Tongue (tissue), 2 donors: ENCODE measurements around the gene SYNDIG1. TPM values are rescaled to one million over a fixed set of nuclear protein-coding genes. Genes with fewer than 3 reads are reported as not detected.

Experiments used
- DNase-seq: peaks from one replicate; pipeline ENCODE4 v3.0.0-alpha.2; 2015
- total RNA-seq: library from RNA; depleted of rRNA; stranded (reverse); fragments of >200 nt; gene quantifications from one replicate; pipeline ENCODE4 v1.2.3, GENCODE V29; 2014

The SYNDIG1 gene
- 8.6 TPM for total RNA-seq

GRCh38 chr20:24469116-24469893 is at the start of gene SYNDIG1:
SYNDIG1 (plus strand) TSS chr20:24469629; CDS start chr20:24543098, 73,469 bp downstream.
- peak; percentile 70 for DNase-seq

- DNase-seq, result no peak
Measured at GRCh38 chr20:24419786-24420185, 49.6 kb upstream of the SYNDIG1 start.

DNA sequence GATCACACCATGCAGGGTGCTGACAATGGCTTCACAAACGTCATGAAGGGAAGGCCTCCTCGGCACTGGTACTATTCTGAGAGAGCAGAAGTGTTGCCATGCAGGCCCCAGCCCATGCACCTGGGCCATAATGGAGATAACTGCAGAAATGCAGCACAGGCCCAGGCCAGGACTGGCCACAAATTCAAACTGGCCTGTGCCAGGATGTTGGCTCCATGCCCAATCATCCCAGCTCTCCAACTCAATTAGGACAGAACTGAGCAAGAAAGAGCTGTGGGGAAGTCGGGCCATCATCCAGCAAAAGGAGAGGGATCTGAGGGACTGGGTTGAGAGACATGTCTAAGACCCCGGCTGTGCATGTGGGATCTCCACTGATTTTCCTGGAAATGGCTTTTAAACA is 48.9 kb upstream of the SYNDIG1 start:
- DNase-seq, result no peak

DNA sequence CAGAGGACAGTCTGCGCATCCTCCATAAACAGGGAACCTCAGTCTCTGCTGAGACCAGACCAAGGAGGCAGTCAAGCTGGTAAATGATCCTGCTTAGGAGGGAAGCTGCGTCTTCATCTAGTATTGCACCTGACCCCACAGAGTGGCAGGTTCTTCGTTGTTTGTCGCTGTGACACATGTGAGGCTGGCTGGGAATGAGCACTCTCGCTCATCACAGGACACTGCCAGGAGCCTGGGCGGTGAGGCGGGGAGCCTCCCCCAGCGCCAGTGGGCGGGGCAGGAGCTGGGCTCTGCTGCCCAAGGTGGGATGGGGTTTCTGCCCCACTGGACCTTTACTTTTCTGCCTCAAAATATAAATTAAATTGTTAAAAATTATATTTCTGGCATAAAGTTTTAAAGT is 48.4 kb upstream of the SYNDIG1 start:
- no peak for DNase-seq

DNA sequence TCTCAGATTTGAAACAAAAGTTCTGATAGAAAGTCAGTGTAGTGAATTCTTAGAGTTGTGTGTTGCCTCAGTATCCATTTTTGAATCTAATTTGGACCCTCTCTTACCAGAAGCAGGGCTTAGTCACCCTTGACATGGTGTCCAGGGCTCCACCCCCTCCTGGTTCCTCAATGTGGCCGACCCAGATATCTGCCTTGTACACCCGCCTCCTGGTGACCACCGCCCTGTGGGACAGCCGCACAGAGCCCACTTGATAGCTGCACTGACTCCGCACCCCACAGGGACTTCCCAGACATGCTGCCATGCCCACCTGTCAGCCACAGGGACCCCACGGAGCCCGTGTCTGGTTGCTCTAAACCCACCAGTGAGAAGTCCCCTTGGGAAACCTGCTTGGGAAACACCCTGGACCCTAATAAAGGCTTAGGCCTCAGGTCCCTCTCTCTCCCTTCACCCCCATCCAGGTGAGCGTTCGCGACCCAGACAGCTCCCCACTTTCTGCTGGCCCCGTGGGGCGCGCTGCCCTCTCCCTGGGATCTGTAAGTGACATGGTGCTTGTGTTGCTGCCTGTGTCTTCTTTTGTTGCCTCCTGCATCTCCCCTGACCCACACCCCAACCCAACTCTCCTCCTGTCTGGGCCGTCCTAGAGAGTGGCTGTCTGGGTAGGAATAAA is 47.2 kb upstream of the SYNDIG1 start:
- no peak for DNase-seq

DNA sequence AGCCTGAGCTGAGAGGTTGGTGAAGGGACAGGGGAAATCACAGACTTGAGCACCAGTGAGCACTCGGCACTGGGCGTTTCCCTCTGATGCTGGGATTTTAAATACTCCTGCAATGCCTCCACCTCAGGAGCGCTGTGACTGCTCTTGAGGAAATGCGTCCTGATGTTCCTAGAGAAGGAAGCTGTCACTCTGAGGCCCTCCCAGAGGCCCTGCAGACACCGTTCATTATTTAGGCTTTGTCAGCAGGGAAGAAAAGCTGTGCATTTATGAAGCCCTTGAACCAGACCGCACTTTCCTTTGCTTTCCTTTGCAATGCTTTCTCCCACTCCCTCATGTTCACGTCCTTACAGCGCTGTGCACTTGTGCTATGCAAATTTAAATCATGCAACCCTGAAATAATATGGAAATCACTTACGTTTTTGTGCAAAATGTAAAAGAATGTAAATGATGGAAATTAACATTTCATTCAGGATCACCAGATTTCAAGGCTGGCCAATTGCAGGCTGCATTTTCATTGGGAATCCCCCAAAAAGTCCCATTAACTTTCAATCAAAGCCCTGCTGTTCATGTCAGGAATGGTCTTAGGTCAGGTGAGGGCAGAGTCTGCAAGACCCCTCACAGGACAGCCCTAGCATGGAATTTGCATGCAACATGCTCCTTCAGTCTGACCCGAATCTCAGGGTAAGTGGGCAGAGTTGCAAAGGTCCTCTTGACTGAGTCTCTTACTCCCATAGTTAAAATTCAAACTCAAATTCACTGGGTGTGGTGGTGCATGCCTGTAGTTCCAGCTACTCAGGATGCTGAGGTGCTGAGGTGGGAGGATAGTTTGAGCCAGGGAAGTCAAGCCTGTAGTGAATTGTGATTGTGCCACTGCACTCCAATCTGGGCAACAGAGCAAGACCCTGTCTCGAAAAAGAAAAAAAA is 45.8 kb upstream of the SYNDIG1 start:
- no peak for DNase-seq

- DNase-seq, result peak; percentile 54
Measured at GRCh38 chr20:24425523-24426135, 43.8 kb upstream of the SYNDIG1 start.

GRCh38 chr20:24431279-24432045 is 38.0 kb upstream of the SYNDIG1 start:
- DNase-seq, result no peak

DNA sequence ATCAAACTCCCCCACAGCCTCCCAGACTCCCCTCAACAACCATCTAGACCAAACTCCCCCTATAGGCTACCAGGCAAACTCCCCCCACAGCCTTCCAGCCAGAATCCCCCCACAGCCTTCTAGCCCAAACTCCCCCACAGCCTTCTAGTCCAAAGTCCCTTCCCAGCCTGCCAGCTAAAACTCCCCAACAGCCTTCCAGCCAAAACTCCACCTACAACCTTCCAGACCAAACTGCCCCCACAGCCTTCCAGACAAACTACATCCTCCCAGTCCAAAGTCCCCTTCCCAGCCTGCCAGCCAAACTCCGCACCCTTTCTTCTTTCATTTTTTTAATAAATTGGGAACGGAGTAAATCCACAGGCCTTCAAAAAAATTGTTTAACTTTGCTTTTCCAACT is 37.4 kb upstream of the SYNDIG1 start:
- DNase-seq, result no peak

GRCh38 chr20:24436160-24436559 is 33.3 kb upstream of the SYNDIG1 start:
- peak; percentile 58 for DNase-seq

DNA sequence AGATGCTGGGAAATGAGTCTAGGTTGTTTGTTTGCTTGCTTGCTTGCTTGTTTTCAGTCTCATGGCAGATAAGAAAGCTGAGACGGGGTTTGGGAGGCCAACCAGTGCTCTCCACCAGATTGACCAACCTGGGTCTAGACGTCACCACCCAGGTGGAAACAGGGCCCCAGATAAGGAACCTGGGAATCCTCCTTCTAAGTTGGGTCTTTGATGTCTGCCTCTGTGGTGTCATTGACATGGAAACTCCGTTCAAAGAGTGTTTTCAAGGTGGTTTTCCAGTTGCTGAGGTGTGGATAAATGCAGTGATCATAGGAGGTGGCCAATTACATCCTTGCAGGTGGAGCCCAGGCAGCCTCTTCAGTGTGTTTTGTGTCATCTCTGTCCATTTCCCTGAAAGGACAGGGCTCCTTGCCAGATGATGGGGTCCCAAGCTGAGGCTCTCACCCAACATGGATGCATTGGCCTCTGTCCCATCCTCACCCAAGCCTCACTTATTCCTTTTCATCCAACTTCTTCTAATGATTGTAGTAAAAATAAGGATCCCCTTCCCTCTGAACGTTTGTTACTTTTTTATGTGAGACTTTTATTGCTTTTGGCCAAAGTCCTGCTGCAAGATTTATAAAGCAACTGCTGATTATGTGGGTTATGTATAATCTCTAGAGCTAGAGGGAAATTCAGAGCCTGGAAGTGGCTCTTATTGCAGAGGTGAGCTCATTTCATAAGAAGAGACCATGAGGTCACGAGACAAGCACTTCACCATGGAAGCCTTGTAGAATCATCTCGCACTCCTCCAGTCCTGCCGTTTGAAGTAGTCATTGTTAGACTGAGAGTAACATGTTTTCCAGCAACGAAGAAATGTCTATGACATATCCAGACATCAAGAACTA is 32.0 kb upstream of the SYNDIG1 start:
- DNase-seq, result no peak

DNA sequence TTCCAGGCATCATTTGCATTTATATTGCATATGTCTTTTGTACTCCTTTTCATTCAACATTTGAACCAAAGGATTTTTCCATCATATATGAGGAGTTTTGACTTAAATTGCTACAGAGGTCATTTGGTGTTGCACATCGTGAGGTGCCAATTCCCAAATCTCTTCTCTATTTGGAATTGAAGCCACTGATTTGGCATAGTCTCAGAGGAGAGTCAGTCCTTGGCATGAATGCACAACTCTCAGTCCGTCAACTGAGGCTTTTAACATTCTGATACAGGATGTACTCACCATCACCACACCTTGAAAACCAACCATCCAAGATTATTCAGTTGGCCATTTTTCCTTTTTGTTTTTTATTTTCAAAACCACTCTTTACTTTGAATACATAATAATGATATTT is 31.1 kb upstream of the SYNDIG1 start:
- no peak for DNase-seq

DNA sequence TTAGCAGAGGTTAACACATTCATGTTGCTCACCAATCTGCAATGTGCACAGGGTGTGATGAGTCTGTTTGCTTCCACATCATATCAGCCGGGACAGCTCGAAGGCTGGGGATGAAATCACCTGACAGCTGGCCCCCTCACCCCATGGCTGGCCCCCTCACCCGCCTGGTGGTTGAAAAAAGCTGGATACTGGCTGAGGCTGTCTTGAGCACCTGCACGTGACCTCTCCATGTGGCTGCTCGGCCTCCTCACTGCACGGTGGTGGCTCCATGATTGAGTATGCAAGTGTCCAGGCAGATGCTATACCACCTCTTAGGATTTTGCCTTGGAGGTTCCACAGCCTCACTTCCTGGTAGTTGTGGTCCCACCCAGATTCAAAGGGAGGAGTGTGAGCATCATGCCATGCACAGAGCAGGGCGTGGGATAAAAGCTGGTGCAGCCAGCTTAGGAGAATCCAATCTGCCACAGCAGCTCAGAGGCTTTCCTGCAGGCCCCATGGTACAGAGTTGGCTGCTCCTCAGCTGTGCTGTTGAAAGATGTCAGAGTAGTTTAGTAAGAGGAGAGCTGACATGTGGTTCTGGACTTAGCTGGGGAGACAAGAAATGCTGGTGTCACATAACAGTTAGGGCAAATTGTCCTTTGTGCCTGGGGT is 29.6 kb upstream of the SYNDIG1 start:
- peak; percentile 92 for DNase-seq

GRCh38 chr20:24441661-24442060 is 27.8 kb upstream of the SYNDIG1 start:
- DNase-seq, result no peak

DNA sequence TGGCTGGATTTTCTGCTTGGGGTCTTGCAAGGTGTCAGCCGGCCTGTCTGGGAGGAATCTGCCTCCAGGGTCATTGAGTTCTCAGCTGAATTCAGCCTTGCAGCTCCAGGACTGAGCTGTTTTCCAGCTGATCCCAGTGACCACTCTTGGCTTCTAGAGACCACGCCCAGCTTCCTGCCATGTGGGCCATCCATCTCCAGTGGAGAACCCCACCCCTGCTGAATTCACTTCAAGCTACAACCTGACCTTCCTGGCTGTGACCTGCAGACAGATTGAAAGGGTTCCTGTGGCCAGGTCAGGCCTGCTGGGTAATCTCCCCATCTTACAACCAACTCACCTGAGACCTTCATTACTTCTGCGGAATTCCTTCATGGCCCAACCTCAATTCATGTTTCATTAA is 26.5 kb upstream of the SYNDIG1 start:
- DNase-seq, result no peak

DNA sequence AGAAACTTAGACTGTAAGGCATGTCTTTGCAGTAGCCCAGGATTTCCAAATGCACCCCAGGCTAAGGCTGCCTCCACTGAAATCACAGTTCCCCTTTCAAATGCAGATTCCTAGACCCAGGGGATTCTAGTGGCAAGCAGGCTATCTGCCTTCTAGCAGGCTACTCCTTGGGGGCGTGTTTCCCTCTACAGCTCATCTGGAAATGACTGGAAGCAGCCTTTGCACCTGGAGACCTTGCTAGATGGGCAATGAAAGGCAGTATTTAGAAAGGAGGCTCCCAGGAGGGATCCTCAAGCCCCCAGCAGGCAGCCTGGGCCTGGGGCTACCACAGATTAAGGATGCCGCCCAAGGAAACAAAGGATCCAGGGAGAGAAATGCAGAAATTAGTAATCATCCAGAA is 26.0 kb upstream of the SYNDIG1 start:
- DNase-seq, result no peak

- DNase-seq, result no peak
Measured at GRCh38 chr20:24444526-24445190, 24.8 kb upstream of the SYNDIG1 start.

GRCh38 chr20:24445510-24446170 is 23.8 kb upstream of the SYNDIG1 start:
- DNase-seq, result no peak

DNA sequence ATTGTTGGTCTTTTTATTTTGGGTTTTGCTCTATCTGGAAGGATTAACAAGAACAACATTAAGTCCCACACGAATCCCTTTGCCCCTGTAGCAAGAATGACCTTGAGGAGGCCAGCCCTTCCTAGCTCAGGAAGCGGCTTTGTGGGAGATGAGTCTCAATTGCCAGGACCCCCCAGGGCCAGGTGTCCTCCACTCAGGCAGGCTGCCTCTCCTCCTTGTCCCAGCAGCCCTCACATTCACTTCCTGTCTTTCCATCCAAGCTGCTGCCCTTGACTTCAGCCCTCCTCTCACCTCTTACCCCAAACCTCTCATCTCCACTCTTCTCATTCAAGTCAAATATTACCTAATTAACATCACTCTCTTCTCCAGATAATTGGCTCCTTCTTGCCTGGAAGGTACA is 22.6 kb upstream of the SYNDIG1 start:
- DNase-seq, result no peak
